T-helper 22 cell (primary cell): ENCODE results near the gene MAP3K14.

Source experiments
- DNase-seq: peaks from one replicate; pipeline ENCODE4 v3.0.0-alpha.2; 2020; ENCODE audit warnings: low read depth

The MAP3K14 gene

DNA sequence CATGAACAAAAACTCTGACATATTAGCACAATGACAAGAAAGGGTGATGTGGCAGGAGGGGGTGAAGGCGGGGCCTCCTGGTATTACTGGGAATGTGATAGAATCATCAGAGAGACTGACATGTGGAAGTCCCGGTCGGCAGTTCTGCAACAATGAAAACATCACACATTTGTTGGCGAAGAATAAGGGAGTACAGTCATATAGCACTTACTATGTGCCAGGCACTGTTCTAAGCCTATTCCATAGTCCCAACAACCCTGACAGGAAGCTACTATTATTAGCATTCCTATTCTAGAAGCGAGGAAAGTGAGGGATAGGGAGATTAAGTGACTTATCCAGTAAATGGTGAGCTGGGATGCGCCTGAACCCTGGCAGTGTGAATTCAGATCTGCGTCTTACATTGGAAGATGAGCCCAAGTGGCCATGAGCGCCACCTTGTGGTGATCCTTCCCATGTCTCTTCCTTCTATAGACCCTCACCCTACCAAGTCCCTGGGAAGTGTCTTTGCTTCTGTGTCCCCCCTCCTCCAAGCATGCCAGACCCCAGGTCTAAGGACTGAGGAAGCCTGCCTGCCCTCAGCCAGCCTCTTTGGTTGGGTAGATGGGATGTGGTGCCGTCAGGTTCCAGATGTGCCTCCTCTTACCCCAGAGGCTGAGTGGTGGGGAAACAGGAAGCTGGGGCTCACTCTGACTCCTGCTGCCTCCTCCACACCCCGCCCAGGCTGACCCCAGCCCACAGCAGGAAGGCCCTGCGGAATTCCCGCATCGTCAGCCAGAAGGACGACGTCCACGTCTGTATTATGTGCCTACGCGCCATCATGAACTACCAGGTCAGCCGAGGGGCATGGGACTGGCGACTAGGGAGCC, 81.2 kb downstream of the MAP3K14 start:
- DNase-seq = peak; percentile 49

DNA sequence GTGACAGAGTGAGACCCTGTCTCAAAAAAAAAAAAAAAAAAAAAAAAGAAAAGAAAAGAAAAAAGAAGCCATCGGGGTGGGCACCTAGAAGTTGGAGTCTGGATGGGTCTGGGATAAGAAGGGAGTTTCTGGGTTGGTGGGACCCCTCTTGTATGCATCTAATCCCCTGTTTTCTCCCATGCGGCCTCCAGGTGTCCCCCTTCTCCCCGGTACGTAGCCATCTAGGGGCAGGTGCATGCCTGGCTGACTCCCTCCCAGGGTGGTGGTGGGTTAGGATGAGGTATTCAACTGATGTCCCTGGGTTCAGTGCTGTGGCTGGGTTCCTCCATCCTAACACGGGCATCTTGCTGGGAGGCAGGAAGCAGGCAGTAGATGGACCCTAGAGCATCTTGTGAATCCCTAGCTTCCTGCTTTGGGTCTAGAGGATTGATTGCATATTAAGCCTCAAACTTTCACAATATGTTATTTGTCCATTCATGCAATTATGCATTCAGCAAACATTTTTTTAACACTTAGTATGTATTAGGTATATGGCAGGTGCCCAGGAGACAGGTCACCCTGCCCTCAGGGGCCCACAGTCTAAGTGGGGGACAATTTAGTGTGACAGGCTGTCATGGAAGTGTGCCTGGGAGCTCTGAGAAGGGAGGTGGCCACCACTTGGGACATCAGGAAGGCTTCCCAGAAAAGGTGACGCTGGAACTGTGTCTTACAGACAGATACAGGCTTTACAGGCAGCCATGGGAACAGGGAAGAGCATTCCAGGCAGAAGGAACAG, 82.0 kb downstream of the MAP3K14 start:
- no peak for DNase-seq

DNA sequence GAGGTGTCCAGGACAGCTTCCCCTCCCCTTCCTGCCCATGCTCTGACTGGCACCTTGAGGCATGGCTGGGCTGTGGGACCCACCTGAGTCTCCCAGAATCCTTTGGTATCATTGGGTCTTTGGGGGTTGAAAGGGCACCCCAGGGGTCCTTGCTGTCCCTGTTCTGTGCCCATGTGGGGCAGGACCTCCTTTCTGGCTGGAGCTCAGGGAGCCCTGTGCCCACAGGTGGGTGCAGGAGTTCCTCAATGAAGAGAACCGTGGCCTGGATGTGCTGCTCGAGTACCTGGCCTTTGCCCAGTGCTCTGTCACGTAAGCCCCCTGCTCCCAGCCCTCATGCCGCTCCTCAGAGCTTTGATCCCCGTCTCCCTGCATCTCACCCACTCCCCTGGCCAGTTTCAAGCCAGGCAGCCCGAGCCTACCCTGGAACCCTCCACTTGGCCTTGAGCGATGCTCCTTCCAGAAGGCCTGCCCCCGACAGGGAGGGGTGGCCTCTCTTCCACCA, 83.3 kb downstream of the MAP3K14 start:
- no peak for DNase-seq

- DNase-seq = no peak
These were observed 84.1 kb downstream of the MAP3K14 start for GRCh38 chr17:45232514-45233422.

- DNase-seq = no peak
These were observed 85.2 kb downstream of the MAP3K14 start for GRCh38 chr17:45231481-45232116.

DNA sequence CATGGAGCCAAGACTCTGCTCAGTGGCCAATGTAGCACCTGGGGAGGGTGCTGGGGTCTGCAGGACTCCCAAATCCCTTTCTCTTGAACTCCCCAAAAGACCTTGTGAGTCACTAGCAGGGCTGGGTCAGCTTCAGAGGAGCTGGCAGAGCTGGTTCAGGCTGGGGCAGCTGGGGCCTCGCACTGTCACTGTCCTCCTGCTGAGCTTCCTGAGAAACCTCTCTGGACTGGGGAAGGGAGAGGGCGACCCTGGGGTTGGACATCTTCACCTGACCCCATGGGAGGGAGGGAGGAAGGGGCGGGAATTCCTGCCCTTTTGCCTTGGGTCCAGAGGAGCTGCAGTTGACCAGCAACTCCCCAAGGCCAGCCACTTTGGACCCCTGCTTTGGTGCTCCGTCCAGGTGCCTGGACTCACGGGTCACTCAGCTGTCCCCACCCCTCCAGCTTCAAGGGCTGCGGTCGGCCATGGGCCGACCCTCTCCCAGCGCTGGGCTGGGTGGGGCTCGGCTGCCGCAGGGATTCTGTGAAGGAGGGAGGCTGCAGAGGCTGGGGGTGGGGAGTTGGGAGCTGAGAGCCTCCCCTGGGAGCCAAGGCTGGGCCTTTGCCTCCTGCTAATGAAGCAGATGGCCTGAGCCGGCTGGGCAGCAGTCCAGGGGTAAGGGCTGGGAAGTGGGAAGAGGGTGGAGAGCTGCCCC, 85.9 kb downstream of the MAP3K14 start:
- no peak for DNase-seq

GRCh38 chr17:45230410-45230786, 86.4 kb downstream of the MAP3K14 start:
- no peak for DNase-seq

DNA sequence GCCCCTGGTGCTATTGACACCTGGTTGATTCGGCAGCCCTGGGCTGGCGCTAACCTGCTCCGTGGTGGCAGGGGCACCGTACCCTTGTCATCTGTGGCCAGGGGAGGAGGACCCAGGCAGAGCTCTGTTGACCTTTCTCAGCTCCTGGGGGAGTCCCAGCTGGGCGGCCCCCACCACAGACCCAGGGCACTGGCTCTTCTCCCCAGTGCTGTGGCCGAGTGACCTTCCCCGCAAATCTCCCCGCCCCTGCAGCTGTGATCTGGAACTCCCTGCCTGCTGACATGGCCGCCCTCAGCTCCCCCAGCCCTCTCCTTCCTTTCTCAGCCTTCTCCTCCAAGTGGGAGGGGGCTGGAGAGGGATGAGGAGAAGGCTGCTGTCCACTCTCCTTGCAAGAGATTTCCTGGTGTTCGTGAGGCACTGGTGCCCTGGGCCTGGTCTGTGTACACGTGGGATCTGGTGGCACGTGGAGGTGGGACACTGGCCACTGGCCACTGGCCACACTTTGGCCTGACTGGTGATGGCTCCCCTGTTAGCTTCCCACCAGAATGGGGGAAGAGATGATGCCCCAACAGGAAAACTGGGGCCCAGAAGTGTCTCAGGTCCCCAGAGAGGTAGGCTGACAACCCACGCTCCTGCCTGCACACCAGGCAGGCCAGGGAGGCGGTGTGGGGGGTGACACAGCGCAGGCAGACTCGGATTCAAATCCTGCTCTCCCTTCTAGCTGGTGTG, 87.0 kb downstream of the MAP3K14 start:
- DNase-seq = no peak

GRCh38 chr17:45228763-45229539, 87.9 kb downstream of the MAP3K14 start:
- DNase-seq = peak; percentile 91

DNA sequence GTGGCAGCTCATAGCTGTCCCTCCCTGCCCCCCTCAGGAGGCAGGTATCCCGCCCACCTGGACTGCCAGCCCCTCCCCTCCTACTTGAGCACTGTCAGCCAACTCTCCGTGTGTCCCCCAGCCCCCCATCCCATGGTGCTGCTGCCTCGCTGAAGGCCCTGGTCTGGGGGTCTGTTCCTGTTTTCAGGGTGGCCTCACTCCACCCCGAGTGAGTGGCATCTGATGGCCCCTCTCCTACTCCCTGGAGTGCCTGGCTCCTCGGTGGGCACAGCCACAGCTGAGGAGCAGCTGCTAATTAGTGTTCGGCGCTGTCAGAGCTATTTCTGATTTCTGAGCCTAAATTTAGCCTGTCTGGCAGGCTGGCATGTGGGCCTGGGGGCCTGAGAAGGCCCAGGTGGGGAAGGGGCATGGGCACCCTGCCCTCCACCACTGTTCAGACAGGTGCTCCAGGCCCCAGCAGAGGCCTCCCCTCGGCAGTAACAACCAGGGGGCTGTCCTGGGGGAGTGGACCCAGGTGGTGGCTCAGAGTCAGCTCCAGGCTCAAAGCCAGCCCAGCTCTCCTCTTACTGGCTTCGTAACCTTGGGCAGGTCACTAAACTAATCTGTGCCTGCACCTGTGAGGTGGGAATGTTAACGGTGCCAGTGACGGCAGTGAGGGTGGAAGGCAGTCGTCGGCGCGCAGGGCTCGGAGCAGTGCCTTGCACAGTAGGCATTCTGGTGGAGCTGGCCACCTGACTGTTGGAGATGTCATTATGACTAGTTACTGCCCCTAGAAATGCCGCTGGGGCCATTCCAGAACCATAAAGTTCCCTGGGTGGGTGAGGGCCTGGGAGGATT, 88.7 kb downstream of the MAP3K14 start:
- no peak for DNase-seq

DNA sequence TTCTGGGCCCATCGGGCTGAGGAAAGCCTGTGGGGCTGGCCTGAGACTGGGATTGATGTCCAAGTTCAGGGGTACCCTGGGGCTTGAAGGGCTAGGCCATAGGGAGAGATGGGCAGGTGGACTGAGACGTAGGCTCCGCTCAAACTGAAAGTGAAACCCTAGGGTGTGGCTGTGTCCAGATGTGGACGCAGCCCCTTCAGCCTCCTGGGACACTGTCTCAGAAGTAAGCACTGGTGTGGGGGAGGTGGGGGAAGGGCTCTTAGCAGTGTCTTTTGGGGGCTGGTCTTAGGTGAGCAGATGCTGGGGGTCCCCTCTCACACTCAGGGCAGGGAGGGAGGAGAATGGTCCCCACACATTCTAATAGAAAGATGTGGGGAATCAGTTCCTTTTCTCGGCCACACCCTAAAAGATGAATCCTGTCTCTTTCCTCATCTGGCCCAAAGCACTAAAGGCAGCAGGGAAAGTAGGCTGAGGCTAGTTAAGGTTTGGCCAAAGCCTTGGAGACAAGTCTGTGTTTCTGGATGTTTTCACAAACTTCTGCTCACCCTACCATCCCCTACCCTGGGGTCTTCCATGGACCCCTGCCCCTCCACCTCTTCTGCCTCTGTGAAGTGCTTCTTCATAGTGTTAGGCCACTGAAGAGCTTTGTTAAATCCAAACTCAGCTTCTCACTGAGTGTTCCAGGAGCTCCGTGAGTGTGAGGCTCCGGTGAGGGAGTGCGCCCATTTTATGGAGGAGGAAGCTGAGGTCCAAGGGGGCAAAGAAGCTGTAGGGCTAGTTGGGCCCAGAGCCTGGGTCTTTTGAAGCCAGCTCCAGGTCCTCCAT, 89.5 kb downstream of the MAP3K14 start:
- DNase-seq = no peak

GRCh38 chr17:45226576-45226975, 90.2 kb downstream of the MAP3K14 start:
- no peak for DNase-seq

DNA sequence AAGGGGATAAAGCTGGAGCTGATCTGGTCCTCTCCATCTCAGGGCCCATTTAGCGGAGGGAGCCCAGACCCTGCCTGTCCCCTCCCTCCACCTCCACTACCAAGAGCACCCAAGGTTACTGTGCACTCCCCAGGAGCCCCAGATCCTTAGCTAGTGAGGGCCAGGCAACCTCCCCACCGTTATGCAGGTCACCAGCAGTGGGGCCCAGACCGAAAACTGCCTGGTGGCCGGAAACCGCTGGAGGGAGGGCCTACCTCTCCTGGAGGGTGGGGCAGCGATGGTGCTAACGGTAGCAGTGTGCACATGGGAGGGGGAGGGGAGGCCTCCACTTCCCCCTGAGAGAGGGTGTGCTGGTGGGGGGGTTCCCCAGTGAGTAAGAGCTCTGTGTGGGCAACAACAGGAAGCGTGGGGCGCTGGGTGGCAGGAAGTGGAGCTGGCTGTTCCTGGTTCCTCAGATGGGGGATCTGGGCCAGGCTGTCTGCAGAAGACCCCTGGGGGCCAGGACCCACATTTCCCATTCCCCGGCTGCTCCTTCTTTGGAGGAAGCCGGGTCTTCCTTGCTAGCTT, 90.8 kb downstream of the MAP3K14 start:
- peak; percentile 99 for DNase-seq

DNA sequence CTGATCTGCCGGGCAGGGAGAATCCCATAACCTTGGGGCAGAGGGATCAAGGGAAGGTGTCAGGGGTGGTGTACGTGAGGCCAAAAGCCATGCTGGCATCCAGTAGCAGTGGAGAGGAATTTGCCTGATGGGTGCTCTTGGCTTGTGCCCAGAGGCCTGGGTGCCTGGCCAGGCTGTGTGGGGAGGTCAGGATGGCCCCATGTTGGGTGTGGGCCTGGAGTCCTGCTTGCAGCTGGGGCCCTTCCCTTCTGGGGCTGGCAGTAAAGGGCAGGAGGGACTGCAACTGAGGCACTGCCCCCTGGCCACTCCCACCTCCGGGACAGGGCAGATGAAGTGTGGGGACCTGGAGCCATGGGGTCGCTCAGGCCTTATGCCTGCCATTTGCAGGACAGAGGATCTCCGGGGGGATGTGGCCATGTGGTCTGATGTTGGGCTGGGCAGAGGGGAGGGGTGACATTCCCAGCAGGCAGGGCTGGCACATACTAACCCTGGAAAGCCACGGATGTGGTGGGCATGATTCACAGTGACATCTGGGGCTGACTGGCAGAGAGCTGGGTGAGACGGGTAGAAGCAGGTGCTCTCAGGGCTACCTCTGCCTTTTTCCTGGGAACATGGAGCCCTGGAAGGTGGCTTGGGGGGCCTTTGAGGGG, 91.6 kb downstream of the MAP3K14 start:
- DNase-seq = peak; percentile 51

DNA sequence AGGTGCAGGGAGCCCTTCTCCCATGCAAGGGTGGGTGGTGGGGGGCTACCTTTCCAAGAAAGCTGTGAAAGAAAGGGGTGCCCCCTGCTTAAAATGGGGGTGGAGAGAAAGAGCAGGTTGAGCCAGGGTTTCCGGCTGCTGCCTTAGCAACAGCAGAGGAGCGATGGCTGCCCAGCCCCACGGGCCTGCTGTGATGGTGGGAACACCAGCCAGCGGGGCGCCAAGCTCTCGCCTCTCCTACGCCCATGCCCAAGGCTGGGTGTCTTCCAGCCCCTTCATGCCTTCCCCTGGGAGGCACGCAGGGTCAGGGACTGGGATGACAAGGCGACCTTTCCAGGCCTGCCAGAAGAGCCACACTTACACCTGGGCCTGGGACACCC, 92.2 kb downstream of the MAP3K14 start:
- no peak for DNase-seq
